DMS 273 treated with DMSO at 0.1 percent for 48 hours (cell line): ENCODE measurements around the gene CASP2.

Experiments
- DNase-seq: peaks from one replicate; lab custom pipeline; 2025; lab: John Stamatoyannopoulos, UW

Gene CASP2

GRCh38 chr7:143331179-143331801, 43.1 kb downstream of the CASP2 start:
- DNase-seq = no peak

- no peak for DNase-seq
Measured at GRCh38 chr7:143334244-143334643, 46.1 kb downstream of the CASP2 start.

GRCh38 chr7:143337216-143337615, 49.1 kb downstream of the CASP2 start:
- DNase-seq = no peak

GRCh38 chr7:143341842-143342241, 53.7 kb downstream of the CASP2 start:
- no peak for DNase-seq

GRCh38 chr7:143343596-143343995, 55.4 kb downstream of the CASP2 start:
- DNase-seq = no peak

GRCh38 chr7:143345428-143345900, 57.3 kb downstream of the CASP2 start:
- DNase-seq = peak; percentile 43

- no peak for DNase-seq
Measured at GRCh38 chr7:143346018-143346417, 57.9 kb downstream of the CASP2 start.

- no peak for DNase-seq
Measured at GRCh38 chr7:143347950-143348349, 59.8 kb downstream of the CASP2 start.

GRCh38 chr7:143351060-143351459, 62.9 kb downstream of the CASP2 start:
- DNase-seq = no peak

- no peak for DNase-seq
Measured at GRCh38 chr7:143351574-143351973, 63.4 kb downstream of the CASP2 start.

- DNase-seq = no peak
Measured at GRCh38 chr7:143352531-143353002, 64.4 kb downstream of the CASP2 start.

- no peak for DNase-seq
Measured at GRCh38 chr7:143354376-143354775, 66.2 kb downstream of the CASP2 start.

GRCh38 chr7:143354965-143355364, 66.8 kb downstream of the CASP2 start:
- no peak for DNase-seq

- DNase-seq = no peak
Measured at GRCh38 chr7:143355450-143356385, 67.6 kb downstream of the CASP2 start.

- DNase-seq = no peak
Measured at GRCh38 chr7:143356414-143357050, 68.4 kb downstream of the CASP2 start.
